ENCODE results near the gene CDC42BPG. TPM values are rescaled to one million over a fixed set of nuclear protein-coding genes. Genes with fewer than 3 reads are reported as not detected.

The CDC42BPG gene
- total RNA-seq, 1 experiment from 2014 or later, result 14.5 TPM

GRCh38 chr11:64868904-64869570 is 24.6 kb upstream of the CDC42BPG start:
- ATAC-seq (peak; percentile 78), DNase-seq (peak; percentile 97)
- intact Hi-C loops (cut with micrococcal nuclease), result loop anchor here (1.0 kb wide), 2 partner anchors 9 to 14 kb away; partner anchors contain the start of gene EHD1
- Histone ChIP-seq H3K79me2 (ENCODE audit: low read length) (peaks cover 91% of the 10 kb centered on the region), H3K9ac (ENCODE audit: low read length) (peak overlapping the region; percentile 50), H2AFZ (ENCODE audit: low read length) (no peak overlapping the region), H3F3A (ENCODE audit: low read length, unreplicated experiment) (peaks cover 20% of the 10 kb centered on the region), H3K36me3 (ENCODE audit: low read depth, low read length) (peaks cover 40% of the 10 kb centered on the region), H3K9me3 (ENCODE audit: low read length) (no peaks in the 10 kb centered on the region), H4K20me1 (ENCODE audit: low read length) (peaks cover 43% of the 10 kb centered on the region; the same call in 1 of the 2 replicates), H3K4me2 (ENCODE audit: low read length) (peak overlapping the region; percentile 69), H3K4me3 (ENCODE audit: low read length) (peak overlapping the region; percentile 31), H3K27ac (ENCODE audit: low read length) (peak overlapping the region; percentile 81), H3K9me2 (replicated peaks; ENCODE audit: low read length) (no peaks in the 10 kb centered on the region), H3K27me3 (ENCODE audit: low read length) (no peaks in the 10 kb centered on the region), H3K4me1 (ENCODE audit: insufficient read depth, low read length) (peaks cover 81% of the 10 kb centered on the region)
- ChIA-PET CTCF (interaction anchor here (0.6 to 3.3 kb wide), 6 partner anchors 8 to 25 kb away, joined by 3 to 20 read pairs (median 6); partner anchors contain the start of gene CDC42BPG), POLR2A (ENCODE audit: unreplicated experiment) (interaction anchor here (0.6 to 2.3 kb wide), 11 partner anchors 8 to 542 kb away, joined by 3 to 23 read pairs (median 5); partner anchors contain the start of genes CDC42BPG and EHD1)
- TF ChIP-seq EZH2phosphoT487 (IDR thresholded peaks at IDR 0.05; ENCODE audit: borderline replicate concordance, low read length), result no peak
- TF ChIP-seq EZH2 (IDR thresholded peaks at IDR 0.05; ENCODE audit: low read length, unreplicated experiment), result no peak
- TF ChIP-seq CTCF (conservative IDR thresholded peaks at IDR 0.05; ENCODE audit: low read depth, low read length), result no peak
- BruUV-seq (replicated peaks), result no TSS peak

- H3K27ac ChIP-seq (ENCODE audit: low read length), result peak overlapping the region; percentile 81
- DNase-seq, result peak; percentile 78
- peaks cover 54% of the 10 kb centered on the region; the same call in 1 of the 2 replicates for H4K20me1 ChIP-seq (ENCODE audit: low read length)
- H3K9me3 ChIP-seq (ENCODE audit: low read length), result no peaks in the 10 kb centered on the region
- BruUV-seq (replicated peaks), result no TSS peak
- peak overlapping the region; percentile 31; the same call in 1 of the 2 replicates for H3K4me3 ChIP-seq (ENCODE audit: low read length)
- TF ChIP-seq EZH2phosphoT487 (IDR thresholded peaks at IDR 0.05; ENCODE audit: borderline replicate concordance, low read length), result no peak
- no peak for TF ChIP-seq CTCF (conservative IDR thresholded peaks at IDR 0.05; ENCODE audit: low read depth, low read length)
- peaks cover 34% of the 10 kb centered on the region for H3K36me3 ChIP-seq (ENCODE audit: low read depth, low read length)
- peak overlapping the region; percentile 69 for H3K4me2 ChIP-seq (ENCODE audit: low read length)
- ChIA-PET POLR2A (ENCODE audit: unreplicated experiment) (interaction anchor here (0.7 to 2.3 kb wide), 4 partner anchors 8 to 13 kb away, joined by 3 to 23 read pairs (median 8); no protein-coding TSS in a partner anchor), CTCF (interaction anchor here (1.3 to 3.3 kb wide), 2 partner anchors 9 to 19 kb away, joined by 6 to 20 read pairs; no protein-coding TSS in a partner anchor)
- H3F3A ChIP-seq (ENCODE audit: low read length, unreplicated experiment), result peaks cover 20% of the 10 kb centered on the region
- H2AFZ ChIP-seq (ENCODE audit: low read length), result no peak overlapping the region
- no peaks in the 10 kb centered on the region for H3K27me3 ChIP-seq (ENCODE audit: low read length)
- peak overlapping the region; percentile 50 for H3K9ac ChIP-seq (ENCODE audit: low read length)
- 0 out of 2 replicates have a peak, but pooled peaks have one; percentile 1 for ATAC-seq
- peaks cover 94% of the 10 kb centered on the region for H3K79me2 ChIP-seq (ENCODE audit: low read length)
- intact Hi-C loops (cut with micrococcal nuclease), result no loop called here
- H3K9me2 ChIP-seq (replicated peaks; ENCODE audit: low read length), result no peaks in the 10 kb centered on the region
- H3K4me1 ChIP-seq (ENCODE audit: insufficient read depth, low read length), result peaks cover 79% of the 10 kb centered on the region
Measured at GRCh38 chr11:64867748-64868462, 23.5 kb upstream of the CDC42BPG start.

All from PC-3 (cell line).